Measurements from ENCODE around the gene RBM23. TPM values are rescaled to one million over a fixed set of nuclear protein-coding genes. Genes with fewer than 3 reads are reported as not detected.

RBM23 gene
- total RNA-seq, 2 donors from 2014 or later = 170 to 463 TPM

- 77% methylated on average over 7 of the region's 7 CpGs for WGBS
- TF ChIP-seq POLR2A (IDR thresholded peaks at IDR 0.05) (no peak), POLR2AphosphoS5 (IDR thresholded peaks at IDR 0.05) (no peak), CTCF (IDR thresholded peaks at IDR 0.05) (no peak)
- H3K27ac ChIP-seq = no peak overlapping the region
- H3K36me3 ChIP-seq = no peaks in the 10 kb centered on the region
- no peak for DNase-seq (ENCODE audit: low spot score)
- no peaks in the 10 kb centered on the region for H3K4me1 ChIP-seq (replicated peaks)
- no peak overlapping the region for H3K4me3 ChIP-seq
- H3K9me3 ChIP-seq = no peaks in the 10 kb centered on the region
- H3K27me3 ChIP-seq (replicated peaks; ENCODE audit: insufficient read depth) = no peaks in the 10 kb centered on the region
- intact Hi-C loops (cut with DNase I) = no loop called here
These were observed 34.7 kb downstream of the RBM23 start for GRCh38 chr14:22884076-22884737.

GRCh38 chr14:22883173-22883976, 35.6 kb downstream of the RBM23 start, which contains the start of gene REM2:
Gene REM2, plus strand, starts transcription at chr14:22883222. Its CDS starts 66 bp downstream, at chr14:22883288.
- peaks cover 0 to 5% of the 10 kb centered on the region in 2 donors for H3K36me3 ChIP-seq
- H3K27me3 ChIP-seq (replicated peaks; ENCODE audit: insufficient read depth) = no peaks in the 10 kb centered on the region
- no peak within 1 kb of the TSS for H3K4me3 ChIP-seq
- no peaks in the 10 kb centered on the region for H3K9me3 ChIP-seq
- WGBS = 33% methylated on average over 14 of the region's 15 CpGs
- DNase-seq (ENCODE audit: low spot score) = no peak
- TF ChIP-seq POLR2A (IDR thresholded peaks at IDR 0.05) (no peak), POLR2AphosphoS5 (IDR thresholded peaks at IDR 0.05) (no peak), CTCF (IDR thresholded peaks at IDR 0.05) (no peak)
- intact Hi-C loops (cut with DNase I) = no loop called here
- H3K27ac ChIP-seq = no peak within 1 kb of the TSS
- no peaks in the 10 kb centered on the region for H3K4me1 ChIP-seq (replicated peaks)

- Histone ChIP-seq H3K27ac (no peak overlapping the region), H3K4me3 (no peak overlapping the region), H3K9me3 (no peaks in the 10 kb centered on the region), H3K27me3 (replicated peaks; ENCODE audit: insufficient read depth) (no peaks in the 10 kb centered on the region), H3K4me1 (replicated peaks) (no peaks in the 10 kb centered on the region), H3K36me3 (peaks cover 0 to 10% of the 10 kb centered on the region in 2 donors)
- WGBS = 10% methylated on average over 6 of the region's 6 CpGs
- intact Hi-C loops (cut with DNase I) = no loop called here
- peak; percentile 44 for DNase-seq (ENCODE audit: low spot score)
- TF ChIP-seq CTCF (IDR thresholded peaks at IDR 0.05) (no peak), POLR2AphosphoS5 (IDR thresholded peaks at IDR 0.05) (peak; percentile 19), POLR2A (IDR thresholded peaks at IDR 0.05) (no peak)
These were observed 36.3 kb downstream of the RBM23 start for GRCh38 chr14:22882529-22883172.

- Histone ChIP-seq H3K36me3 (peaks cover 6 to 10% of the 10 kb centered on the region in 2 donors), H3K4me3 (no peak overlapping the region), H3K27ac (no peak overlapping the region), H3K4me1 (replicated peaks) (no peaks in the 10 kb centered on the region), H3K27me3 (replicated peaks; ENCODE audit: insufficient read depth) (no peaks in the 10 kb centered on the region), H3K9me3 (no peaks in the 10 kb centered on the region)
- TF ChIP-seq CTCF (IDR thresholded peaks at IDR 0.05) (no peak), POLR2AphosphoS5 (IDR thresholded peaks at IDR 0.05) (no peak)
- intact Hi-C loops (cut with DNase I) = no loop called here
- WGBS = 34% methylated on average over 7 of the region's 7 CpGs
- DNase-seq (ENCODE audit: low spot score) = no peak
These were observed 36.9 kb downstream of the RBM23 start for GRCh38 chr14:22882064-22882463.

All from prostate gland (tissue), 2 donors.